Measurements from ENCODE around the gene ISYNA1. TPM values are rescaled to one million over a fixed set of nuclear protein-coding genes. Genes with fewer than 3 reads are reported as not detected.

ISYNA1 gene
- total RNA-seq, 1 donor from 2014 or later: 81.7 TPM

DNA sequence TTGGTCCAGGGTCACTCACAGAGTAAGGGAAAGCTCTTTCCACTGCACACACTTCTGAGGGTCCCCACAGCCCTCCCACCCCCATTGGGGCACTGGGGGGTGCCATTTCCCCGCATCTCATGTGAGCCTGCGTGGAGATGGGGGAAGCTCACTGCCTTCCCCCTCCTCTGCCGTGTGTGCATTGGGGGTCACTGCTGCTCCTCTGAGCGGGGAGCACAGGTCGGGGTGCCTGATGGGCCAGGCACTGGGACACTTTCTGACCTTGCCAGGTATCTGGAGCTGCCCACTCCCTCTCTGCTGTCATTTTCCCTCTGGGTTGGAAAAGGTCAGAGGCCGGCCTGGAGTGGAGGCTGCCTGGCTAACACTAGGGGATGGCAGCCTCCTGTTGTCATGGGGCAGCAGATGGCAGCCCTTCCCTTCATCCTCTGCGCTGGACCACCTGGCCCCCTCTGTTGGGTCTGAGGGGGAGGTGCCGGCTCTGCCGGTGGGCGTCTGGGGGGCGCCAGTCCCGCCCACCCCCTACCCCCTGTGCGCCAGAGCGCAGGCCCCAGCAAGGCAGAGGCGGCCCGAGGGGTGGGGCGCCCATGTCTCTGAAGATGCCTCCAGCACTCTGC, 9.7 kb downstream of the ISYNA1 start:
- Mint-ChIP-seq H3K4me1 (peaks cover 38% of the 10 kb centered on the region), H3K9me3 (no peaks in the 10 kb centered on the region), H3K4me3 (no peak overlapping the region), H3K36me3 (no peaks in the 10 kb centered on the region), H3K27ac (no peak overlapping the region), H3K27me3 (ENCODE audit: insufficient read depth, low read depth) (peaks cover 6% of the 10 kb centered on the region)
- Histone ChIP-seq H3K79me2 (ENCODE audit: low read depth) (no peaks in the 10 kb centered on the region), H3K27ac (no peak overlapping the region), H3K4me1 (peaks cover 55% of the 10 kb centered on the region), H4K20me1 (ENCODE audit: low read depth) (peaks cover 22% of the 10 kb centered on the region), H3K9me3 (ENCODE audit: low read depth) (no peaks in the 10 kb centered on the region), H2AFZ (replicated peaks) (no peak overlapping the region), H3K9ac (no peak overlapping the region), H3K4me2 (peak overlapping the region; percentile 88), H3F3A (ENCODE audit: low read depth) (peaks cover 46% of the 10 kb centered on the region), H3K36me3 (no peaks in the 10 kb centered on the region), H3K4me3 (peak overlapping the region; percentile 65), H3K27me3 (no peaks in the 10 kb centered on the region)
- no peak for DNase-seq (ENCODE audit: low spot score)
- no peak for TF ChIP-seq EZH2phosphoT487 (IDR thresholded peaks at IDR 0.05)
- TF ChIP-seq, protein P1, sequence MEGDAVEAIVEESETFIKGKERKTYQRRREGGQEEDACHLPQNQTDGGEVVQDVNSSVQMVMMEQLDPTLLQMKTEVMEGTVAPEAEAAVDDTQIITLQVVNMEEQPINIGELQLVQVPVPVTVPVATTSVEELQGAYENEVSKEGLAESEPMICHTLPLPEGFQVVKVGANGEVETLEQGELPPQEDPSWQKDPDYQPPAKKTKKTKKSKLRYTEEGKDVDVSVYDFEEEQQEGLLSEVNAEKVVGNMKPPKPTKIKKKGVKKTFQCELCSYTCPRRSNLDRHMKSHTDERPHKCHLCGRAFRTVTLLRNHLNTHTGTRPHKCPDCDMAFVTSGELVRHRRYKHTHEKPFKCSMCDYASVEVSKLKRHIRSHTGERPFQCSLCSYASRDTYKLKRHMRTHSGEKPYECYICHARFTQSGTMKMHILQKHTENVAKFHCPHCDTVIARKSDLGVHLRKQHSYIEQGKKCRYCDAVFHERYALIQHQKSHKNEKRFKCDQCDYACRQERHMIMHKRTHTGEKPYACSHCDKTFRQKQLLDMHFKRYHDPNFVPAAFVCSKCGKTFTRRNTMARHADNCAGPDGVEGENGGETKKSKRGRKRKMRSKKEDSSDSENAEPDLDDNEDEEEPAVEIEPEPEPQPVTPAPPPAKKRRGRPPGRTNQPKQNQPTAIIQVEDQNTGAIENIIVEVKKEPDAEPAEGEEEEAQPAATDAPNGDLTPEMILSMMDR (IDR thresholded peaks at IDR 0.05): no peak
- TF ChIP-seq EZH2 (IDR thresholded peaks at IDR 0.05): no peak

DNA sequence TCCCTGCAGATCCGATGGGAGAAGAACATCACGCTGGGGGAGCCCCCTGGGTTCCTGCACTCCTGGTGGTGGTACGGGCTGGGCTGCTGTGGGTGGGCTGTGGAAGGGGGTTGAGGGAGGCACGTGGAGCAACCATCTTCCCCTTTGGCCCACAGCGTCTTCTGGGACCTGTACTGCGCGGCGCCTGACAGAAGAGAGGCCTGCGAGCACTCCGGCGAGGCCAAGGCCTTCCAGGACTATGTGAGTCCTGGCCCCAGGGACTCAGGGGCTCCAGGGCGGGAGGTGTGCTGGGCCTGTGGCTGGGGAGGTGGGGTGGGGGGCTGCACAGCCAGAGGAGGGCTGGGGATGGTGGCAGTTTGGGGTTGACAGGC, 10.2 kb downstream of the ISYNA1 start:
- H4K20me1 ChIP-seq (ENCODE audit: low read depth): peaks cover 28% of the 10 kb centered on the region
- H3K27ac ChIP-seq: no peak overlapping the region
- no peak overlapping the region for H3K4me2 ChIP-seq
- H3K79me2 ChIP-seq (ENCODE audit: low read depth): no peaks in the 10 kb centered on the region
- peaks cover 42% of the 10 kb centered on the region for H3K4me1 Mint-ChIP-seq
- H3F3A ChIP-seq (ENCODE audit: low read depth): peaks cover 41% of the 10 kb centered on the region
- H3K27ac Mint-ChIP-seq: no peak overlapping the region
- H3K36me3 ChIP-seq: no peaks in the 10 kb centered on the region
- H3K9ac ChIP-seq: no peak overlapping the region
- peaks cover 6% of the 10 kb centered on the region for H3K27me3 Mint-ChIP-seq (ENCODE audit: insufficient read depth, low read depth)
- H3K36me3 Mint-ChIP-seq: peaks cover 2% of the 10 kb centered on the region
- H3K4me3 ChIP-seq: no peak overlapping the region
- no peaks in the 10 kb centered on the region for H3K9me3 Mint-ChIP-seq
- H2AFZ ChIP-seq (replicated peaks): no peak overlapping the region
- TF ChIP-seq EZH2 (IDR thresholded peaks at IDR 0.05) (no peak), EZH2phosphoT487 (IDR thresholded peaks at IDR 0.05) (no peak)
- TF ChIP-seq, protein P1 (IDR thresholded peaks at IDR 0.05): no peak
- no peak overlapping the region for H3K4me3 Mint-ChIP-seq
- H3K27me3 ChIP-seq: no peaks in the 10 kb centered on the region
- no peaks in the 10 kb centered on the region for H3K9me3 ChIP-seq (ENCODE audit: low read depth)
- DNase-seq (ENCODE audit: low spot score): no peak
- peaks cover 51% of the 10 kb centered on the region for H3K4me1 ChIP-seq

DNA sequence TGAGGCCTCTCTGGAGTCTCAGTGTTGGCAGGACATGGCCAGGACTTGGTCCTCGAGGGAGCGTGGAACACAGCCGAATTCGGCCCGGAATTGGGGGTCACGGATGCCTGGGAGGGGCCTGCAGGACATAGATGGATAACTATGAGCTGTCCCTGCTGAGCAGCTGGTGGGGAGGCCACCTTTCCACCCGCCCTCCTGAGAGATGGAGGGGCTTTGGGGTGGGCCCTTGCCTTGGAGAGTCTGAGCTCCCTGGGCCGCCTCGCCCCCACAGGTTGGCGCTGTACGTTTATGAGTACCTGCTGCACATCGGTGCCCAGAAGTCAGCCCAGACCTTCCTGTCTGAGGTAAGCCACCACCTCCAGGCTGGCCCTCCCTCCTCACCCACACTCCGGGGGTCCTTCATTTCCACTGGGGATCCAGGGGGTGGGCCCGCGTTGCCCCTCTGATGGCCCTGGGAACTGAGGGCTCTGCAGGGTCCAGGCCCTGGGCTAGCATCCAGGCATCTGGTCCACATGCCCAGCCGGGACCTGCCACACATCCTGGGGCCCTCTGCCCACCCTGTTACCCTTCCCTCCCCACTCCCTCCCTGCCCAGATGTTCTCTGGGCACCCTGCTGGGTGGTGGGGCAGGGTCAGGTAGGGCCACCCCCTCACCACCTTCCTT, 10.7 kb downstream of the ISYNA1 start:
- H3K4me1 Mint-ChIP-seq: peaks cover 42% of the 10 kb centered on the region
- no peaks in the 10 kb centered on the region for H3K9me3 Mint-ChIP-seq
- Histone ChIP-seq H3K27me3 (no peaks in the 10 kb centered on the region), H4K20me1 (ENCODE audit: low read depth) (peaks cover 31% of the 10 kb centered on the region), H3K9me3 (ENCODE audit: low read depth) (no peaks in the 10 kb centered on the region), H3K4me3 (no peak overlapping the region), H3K4me2 (no peak overlapping the region), H3K9ac (no peak overlapping the region), H3K27ac (no peak overlapping the region), H3K36me3 (no peaks in the 10 kb centered on the region), H3K4me1 (peaks cover 49% of the 10 kb centered on the region), H3K79me2 (ENCODE audit: low read depth) (no peaks in the 10 kb centered on the region), H3F3A (ENCODE audit: low read depth) (peaks cover 37% of the 10 kb centered on the region), H2AFZ (replicated peaks) (no peak overlapping the region)
- peaks cover 2% of the 10 kb centered on the region for H3K36me3 Mint-ChIP-seq
- H3K4me3 Mint-ChIP-seq: no peak overlapping the region
- TF ChIP-seq EZH2 (IDR thresholded peaks at IDR 0.05) (no peak), EZH2phosphoT487 (IDR thresholded peaks at IDR 0.05) (no peak)
- TF ChIP-seq, protein P1 (IDR thresholded peaks at IDR 0.05): no peak
- DNase-seq (ENCODE audit: low spot score): no peak
- no peak overlapping the region for H3K27ac Mint-ChIP-seq
- H3K27me3 Mint-ChIP-seq (ENCODE audit: insufficient read depth, low read depth): peaks cover 4% of the 10 kb centered on the region
